GM19025 (cell line): ENCODE measurements around the gene FAM229A.

Source experiments
- ATAC-seq: cut with Tn5 transposase; IDR thresholded peaks from one replicate; pipeline ENCODE4 v1.9.1; 2021; ENCODE audit warnings: mild to moderate bottlenecking, low read depth, moderate library complexity; ENCODE audit not compliant: unreplicated experiment

Gene FAM229A

GRCh38 chr1:32332290-32333079 is 29.8 kb downstream of the FAM229A start:
- ATAC-seq = no peak

- no peak for ATAC-seq
Observed at GRCh38 chr1:32331549-32331948, 30.7 kb downstream of the FAM229A start.

GRCh38 chr1:32330558-32331151 is 31.6 kb downstream of the FAM229A start:
- no peak for ATAC-seq

GRCh38 chr1:32329931-32330466 is 32.3 kb downstream of the FAM229A start:
- ATAC-seq = no peak

DNA sequence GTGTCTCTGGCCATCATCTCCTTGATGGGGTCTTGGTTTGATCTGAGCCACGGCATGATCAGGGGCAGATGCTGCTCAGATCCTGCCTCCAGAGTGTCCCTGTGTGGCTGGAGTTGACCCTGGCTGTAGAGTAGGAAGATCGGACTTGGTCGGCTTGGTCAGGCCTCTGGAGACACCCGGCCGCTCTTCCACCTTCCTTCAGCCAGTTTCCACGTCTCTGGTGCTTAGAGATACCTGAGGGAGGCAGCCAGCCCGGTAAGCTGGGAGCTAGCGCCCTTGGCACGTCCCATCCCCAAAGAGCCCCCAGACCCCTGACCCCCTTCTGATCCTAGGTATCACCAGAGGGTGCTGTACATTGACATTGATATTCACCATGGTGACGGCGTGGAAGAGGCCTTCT is 35.1 kb downstream of the FAM229A start:
- ATAC-seq = no peak

DNA sequence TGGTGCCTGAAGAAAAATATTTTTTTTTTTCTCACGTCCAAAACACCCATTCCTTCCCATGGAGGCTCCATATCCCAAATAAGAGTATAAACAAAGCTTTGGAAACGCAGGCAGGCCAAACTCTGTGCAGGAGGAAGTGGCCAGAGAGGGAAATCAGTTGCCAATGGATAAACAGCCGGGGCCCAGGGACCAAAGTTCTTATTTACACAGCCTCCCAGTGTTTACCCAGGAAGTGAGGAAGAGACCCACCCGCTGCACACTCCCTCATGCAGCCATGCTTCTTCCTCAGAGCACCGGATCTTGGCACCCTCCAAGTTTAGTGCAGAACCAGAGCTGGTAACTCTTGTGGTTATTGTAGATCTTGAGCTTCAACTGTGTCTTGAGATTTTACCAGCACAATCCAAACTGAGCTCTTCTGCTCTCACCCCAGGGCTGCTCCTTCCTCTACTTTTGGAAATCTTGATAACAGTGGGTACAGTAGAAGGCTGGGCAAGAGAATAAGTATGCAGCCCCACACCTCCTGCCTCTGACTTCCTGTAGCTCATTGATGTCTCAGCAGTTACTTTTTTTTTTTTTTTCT is 40.5 kb downstream of the FAM229A start:
- ATAC-seq = no peak

DNA sequence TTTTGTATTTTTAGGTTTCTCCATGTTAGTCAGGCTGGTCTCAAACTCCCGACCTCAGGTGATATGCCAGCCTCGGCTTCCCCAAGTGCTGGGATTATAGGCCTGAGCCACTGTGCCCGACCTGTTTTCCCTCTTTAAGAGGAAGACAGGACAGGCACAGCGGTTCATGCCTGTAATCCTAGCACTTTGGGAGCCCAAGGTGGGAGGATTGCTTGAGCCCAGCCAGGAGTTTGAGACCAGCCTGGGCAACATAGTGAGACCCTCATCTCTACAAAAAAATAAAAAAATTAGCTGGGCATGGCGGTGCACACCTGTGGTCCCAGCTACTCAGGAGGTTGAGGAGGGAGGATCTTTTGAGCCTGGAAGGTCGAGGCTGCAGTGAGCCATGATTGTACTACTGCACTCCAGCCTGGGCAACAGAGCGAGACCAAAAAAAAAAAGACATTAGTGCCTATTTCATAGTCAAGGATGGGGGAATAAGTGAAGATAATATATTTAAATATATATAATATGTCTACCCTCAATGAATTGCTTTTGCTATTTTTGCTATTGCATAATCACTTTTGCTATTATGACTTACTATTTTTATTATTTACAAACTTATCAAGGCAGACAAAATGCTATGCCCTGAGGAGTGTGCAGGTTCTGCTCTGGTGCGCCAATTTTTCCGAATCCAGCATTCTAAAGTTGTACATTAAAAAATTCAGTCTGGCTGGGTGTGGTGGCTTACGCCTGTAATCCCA is 44.0 kb downstream of the FAM229A start:
- no peak for ATAC-seq

GRCh38 chr1:32316903-32317277 is 45.4 kb downstream of the FAM229A start:
- ATAC-seq = no peak

- ATAC-seq = no peak
Observed at GRCh38 chr1:32311709-32312393, 50.4 kb downstream of the FAM229A start.
